ENCODE measurements around the gene CRYZ. TPM values are rescaled to one million over a fixed set of nuclear protein-coding genes. Genes with fewer than 3 reads are reported as not detected.

Gene CRYZ
- 51.6 to 67.7 TPM (median 62.1 TPM) in 5 replicates for total RNA-seq (2022; extraction: Qiagen RNA extraction; ENCODE audit: low read depth)

GRCh38 chr1:74732960-74733603 lies at the start of gene CRYZ, which contains the start of gene TYW3:
TSS of gene CRYZ (minus strand) at chr1:74733050. CDS start at chr1:74724821, 8,229 bp downstream.
TSS of gene TYW3 (plus strand) at chr1:74733152. CDS start at chr1:74733245, 93 bp downstream.

GRCh38 chr1:74673351-74674111 lies 59.3 kb downstream of the CRYZ start, which contains the start of gene ERICH3:
TSS of gene ERICH3 (minus strand) at chr1:74673792. CDS start at chr1:74673519, 273 bp downstream.

Other genes starting within 250 kb of the CRYZ start
- gene LRRC53, start 220.4 kb downstream of the CRYZ start, total RNA-seq (2022; extraction: Qiagen RNA extraction; ENCODE audit: low read depth), result not detected in 5 replicates
- gene ERICH3, start 59.3 kb downstream of the CRYZ start, total RNA-seq (2022; extraction: Qiagen RNA extraction; ENCODE audit: low read depth), result not detected in 5 replicates
- 12.8 to 19.4 TPM (median 18.2 TPM) in 5 replicates for gene TYW3, start 102 bp upstream of the CRYZ start, total RNA-seq (2022; extraction: Qiagen RNA extraction; ENCODE audit: low read depth)